ENCODE measurements around the gene FBXL22. TPM values are rescaled to one million over a fixed set of nuclear protein-coding genes. Genes with fewer than 3 reads are reported as not detected.
"Not testable (repeated sequence)": the region's sequence is repeated elsewhere in the genome, so short reads cannot be mapped to it uniquely, and the experiment has no call there.

FBXL22 gene
- polyA plus RNA-seq, 5 donors = 1.8 to 6.6 (median 2.4) TPM

DNA sequence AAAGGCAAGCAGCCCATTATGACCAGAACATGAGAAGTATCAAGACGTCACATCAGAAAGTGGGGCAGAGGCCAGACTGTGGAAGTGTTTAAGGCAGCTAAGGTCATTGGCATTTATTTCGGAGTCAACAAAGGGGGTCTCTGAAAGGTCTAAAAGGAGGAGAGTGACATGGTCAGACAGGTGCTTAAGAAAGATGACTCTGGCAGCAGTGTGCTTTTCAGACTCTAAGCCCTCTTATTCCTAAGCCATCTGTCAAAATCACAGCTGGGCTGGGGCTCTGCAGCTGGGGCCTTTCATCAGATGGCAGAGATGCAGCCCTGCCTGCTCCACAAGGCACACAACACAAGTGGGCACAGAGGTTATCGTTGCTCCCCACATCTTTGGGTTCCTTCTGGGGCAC is 14.0 kb downstream of the FBXL22 start:
- no peak for DNase-seq

DNA sequence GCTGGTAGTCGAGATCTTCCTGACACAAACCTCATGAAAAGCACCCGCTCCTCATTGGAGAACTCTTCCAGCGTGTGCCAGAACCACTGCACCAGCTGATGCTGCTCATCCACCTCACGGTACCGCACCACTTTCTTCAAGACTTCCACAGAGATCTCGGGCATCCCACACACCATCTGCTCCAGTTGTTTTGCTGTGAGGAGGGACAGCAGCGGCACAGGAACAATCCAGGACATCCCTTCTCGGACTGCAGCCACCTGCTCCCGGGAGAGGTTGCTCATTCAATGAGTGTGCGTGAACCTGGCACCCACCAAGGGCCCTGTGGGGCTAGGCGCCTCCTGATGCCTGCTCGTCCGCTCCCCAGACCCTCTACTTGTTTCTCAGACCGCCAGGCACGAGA is 15.1 kb downstream of the FBXL22 start:
- no peak for DNase-seq

DNA sequence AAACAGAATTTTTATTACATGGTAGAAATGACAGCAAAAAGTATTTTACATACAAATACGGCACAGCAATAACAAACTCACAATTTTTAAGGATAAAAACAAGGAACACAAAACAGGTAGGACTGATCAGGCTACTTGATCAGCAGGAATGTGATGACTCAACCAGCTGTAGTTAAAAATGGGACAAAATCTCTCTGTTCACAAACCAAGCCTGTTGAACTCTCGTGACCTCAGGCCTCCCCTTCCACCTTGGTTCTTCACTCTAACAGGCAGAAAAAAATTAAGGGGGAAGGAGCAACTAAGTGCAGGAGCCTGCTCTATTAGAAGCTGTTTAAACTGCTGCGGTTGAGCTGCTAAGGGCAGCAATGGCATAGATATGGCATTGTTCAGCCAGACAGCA is 18.7 kb downstream of the FBXL22 start:
- DNase-seq = no peak

DNA sequence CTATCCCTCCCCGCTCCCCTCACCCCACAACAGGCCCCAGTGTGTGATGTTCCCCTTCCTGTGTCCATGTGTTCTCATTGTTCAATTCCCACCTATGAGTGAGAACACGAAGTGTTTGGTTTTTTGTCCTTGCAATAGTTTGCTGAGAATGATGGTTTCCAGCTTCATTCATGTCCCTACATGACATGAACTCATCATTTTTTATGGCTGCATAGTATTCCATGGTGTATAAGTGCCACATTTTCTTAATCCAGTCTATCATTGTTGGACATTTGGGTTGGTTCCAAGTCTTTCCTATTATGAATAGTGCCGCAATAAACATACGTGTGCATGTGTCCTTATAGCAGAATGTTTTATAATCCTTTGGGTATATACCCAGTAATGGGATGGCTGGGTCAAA is 20.0 kb downstream of the FBXL22 start:
- not testable (repeated sequence) for DNase-seq

DNA sequence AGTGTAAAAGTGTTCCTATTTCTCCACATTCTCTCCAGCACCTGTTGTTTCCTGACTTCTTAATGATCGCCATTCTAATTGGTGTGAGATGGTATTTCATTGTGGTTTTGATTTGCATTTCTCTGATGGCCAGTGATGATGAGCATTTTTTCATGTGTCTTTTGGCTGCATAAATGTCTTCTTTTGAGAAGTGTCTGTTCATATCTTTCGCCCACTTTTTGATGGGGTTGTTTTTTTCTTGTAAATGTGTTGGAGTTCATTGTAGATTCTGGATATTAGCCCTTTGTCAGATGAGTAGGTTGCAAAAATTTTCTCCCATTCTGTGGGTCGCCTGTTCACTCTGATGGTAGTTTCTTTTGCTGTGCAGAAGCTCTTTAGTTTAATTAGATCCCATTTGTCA is 20.4 kb downstream of the FBXL22 start:
- DNase-seq = not testable (repeated sequence)

DNA sequence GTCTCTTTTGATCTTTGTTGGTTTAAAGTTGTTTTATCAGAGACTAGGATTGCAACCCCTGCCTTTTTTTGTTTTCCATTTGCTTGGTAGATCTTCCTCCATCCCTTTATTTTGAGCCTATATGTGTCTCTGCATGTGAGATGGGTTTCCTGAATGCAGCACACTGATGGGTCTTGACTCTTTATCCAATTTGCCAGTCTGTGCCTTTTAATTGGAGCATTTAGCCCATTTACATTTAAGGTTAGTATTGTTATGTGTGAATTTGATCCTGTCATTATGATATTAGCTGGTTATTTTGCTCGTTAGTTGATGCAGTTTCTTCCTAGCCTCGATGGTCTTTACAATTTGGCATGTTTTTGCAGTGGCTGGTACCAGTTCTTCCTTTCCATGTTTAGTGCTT is 23.6 kb downstream of the FBXL22 start:
- DNase-seq = not testable (repeated sequence)

DNA sequence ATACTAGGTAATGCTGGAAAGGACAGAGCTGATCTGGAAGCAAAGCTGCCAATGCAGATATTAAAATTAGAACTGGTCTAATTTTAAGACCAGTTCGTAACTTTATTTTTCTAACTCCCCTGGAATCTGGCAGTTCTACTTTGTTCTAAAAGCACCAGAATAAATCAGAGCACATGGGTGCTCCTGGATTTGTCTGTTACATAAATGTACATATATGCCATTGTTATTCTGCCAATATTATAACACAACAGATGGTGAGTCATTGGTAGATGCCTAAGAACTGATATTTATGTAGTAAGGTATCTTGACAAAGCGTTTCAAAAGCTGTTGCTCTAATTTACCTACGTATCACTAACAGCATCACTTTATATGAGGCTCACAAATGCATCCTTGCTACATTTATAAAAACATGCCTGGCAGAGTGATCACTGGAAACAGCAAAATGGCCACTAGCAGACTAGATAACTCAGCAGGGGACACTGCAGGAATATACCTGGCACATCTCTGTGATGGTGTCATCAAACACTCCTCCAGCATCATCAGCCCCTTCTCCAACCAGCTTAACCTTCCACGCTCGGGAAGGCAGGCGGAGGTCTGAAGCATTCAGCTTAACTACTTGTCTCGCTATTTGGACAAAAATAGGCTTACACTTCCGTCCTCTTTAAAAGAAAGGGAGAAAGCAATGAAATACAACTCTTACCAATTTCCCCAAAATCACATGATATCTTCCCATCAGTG is 26.2 kb downstream of the FBXL22 start:
- no peak for DNase-seq

DNA sequence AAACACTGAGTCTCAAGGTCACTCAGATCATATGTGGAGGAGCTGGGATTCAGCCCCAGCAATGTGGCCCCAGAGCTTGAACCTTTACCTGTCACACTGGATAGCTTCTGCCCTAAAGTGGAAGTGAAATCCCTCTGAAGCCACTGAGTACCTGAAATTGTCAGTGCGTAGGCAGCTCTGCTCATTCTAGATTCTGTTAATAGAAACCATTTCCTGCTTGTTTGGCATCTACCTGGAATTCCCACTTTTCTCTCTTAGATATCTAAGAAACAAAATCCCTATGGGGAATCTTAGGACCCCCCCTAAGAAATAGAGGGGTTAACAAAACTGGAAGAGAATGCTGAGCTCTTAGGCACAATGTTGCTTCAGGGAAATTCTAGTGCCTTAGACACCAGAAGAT is 29.8 kb downstream of the FBXL22 start:
- no peak for DNase-seq

DNA sequence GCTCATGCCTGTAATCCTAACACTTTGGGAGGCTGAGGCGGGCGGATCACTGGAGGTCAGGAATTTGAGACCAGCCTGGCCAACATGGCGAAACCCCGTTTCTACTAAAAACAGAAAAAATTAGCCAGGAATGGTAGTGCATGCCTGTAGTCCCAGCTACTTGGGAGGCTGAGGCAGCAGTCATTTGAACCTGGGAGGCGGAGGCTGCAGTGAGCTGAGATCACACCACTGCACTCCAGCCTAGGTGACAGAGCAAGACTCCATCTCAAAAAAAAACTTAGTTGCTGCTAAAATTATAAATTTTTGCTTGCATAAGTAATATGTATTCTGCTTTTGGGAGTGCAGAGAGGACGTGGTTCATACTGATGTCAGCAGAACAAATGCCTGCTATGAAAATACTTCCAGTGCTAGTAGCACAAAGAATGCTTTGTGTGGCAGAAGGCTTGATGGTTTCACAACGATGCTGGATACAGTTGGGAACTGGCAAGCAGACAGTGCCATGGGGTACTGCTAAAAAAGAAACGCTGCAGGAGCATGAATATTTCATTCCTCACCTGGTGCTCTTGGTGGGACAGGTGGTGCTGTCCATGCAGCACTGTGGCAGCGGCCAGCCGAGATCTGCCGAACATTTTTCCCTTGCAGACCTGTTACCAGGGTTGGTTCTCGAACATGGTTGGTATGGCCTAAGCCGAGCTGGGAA is 31.1 kb downstream of the FBXL22 start:
- no peak for DNase-seq

DNA sequence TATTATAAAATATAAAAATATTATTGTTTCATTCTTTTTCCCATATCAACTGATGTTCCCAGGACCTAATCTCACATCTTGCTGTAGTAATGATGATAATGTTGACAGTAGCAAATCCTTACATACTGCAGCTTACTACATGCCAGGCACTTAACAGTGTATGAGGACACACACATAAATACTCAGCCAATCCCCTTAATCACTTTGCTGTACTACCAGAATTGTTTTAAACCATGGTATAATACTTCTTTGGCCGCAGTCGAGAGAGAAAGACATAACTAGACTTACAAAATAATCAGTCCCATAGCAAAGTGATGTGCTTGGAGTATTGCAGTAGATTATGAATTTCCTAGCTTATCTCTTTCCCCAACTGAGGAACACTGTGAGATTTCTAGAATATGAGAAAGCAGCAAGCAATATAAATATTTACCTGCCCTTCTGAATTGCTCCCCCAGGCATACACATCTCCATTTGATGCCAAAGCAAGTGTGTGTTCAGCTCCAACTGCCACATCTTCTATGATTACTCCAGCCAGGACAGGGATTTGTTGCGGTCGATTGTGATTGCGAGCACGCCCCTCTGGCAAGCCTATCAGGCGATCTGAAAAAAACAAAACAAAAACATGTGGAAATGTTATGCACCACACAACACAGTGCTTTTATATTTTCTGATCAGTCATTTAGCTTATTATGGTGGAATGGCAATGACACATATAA is 33.0 kb downstream of the FBXL22 start:
- DNase-seq = no peak

DNA sequence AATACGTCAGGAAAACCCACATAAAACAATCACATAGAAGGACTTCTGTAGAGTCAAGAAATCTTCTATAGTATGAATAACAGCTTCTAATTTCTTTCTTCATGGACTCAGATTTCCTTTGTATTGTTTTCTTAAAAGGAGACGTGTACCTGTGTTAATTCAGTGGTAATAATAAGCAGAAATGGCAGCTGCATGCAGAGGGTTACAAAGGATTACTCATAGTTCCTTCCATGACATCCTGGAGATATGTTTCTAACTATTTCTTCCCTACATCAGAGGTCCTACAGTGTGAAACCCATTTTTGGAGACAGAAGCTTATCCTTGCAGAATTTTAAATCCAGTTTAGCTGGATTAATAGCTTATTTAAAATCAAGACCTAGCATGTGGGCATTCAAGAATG is 36.1 kb downstream of the FBXL22 start:
- no peak for DNase-seq

DNA sequence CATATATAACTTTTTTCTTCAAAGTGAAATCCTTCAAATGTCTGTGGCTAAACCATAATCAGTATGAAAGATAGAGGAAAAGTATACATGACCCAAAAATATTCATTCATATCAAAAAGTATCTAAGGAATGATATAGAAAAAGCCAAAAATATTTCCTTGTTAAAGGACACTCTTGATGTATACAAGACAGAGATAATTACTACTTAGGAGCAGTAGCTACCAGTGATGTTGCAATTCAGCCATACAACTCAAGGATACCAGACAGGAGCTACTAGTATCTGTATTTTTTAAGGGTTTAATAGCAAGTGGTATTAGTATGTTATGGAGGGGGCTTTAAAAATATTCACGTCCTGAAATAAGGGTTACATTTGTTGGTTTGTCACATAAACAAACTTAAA is 37.0 kb downstream of the FBXL22 start:
- DNase-seq = no peak

DNA sequence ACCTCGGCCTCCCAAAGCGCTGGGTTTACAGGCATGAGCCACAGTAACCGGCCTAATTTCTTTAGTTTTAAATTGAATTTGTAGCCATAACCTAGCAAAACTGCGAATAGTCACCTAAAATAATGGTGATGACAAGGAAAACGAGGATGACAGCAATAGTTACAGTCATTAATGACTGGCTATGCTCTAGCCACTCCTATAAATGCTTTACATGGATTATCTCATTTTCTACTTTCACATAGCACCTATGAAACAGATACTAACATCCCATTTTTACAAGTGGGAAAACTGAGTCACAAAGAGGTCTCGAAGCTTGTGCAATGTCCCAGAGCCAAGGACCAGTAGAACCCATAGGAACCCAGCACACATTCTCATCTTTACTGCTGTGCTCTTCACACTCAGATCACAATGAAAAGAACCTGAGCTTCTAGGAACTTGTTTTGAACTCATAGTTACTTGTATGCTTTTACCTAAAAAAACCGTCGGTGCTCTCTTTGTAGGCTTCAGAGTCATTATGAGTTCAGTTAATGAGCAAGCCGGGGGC is 39.4 kb downstream of the FBXL22 start:
- DNase-seq = no peak

DNA sequence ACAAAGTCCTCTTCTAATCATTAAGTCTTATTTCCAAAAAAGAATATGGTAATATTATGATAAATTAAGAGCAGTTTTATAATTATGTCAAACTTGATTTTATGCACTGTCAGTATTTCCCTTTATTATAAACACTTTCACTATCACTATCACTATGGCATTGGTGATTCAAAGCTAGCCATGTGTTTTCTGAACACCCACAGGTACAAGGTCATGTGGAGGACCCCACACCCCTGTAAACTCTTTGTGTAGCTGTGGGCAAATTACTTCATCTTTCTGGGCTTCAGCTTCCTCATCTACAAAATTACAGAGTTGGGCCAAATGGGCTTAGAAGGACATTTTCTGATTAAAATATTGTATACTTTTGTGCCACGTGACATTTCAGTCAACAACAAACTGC is 41.7 kb downstream of the FBXL22 start:
- DNase-seq = no peak

DNA sequence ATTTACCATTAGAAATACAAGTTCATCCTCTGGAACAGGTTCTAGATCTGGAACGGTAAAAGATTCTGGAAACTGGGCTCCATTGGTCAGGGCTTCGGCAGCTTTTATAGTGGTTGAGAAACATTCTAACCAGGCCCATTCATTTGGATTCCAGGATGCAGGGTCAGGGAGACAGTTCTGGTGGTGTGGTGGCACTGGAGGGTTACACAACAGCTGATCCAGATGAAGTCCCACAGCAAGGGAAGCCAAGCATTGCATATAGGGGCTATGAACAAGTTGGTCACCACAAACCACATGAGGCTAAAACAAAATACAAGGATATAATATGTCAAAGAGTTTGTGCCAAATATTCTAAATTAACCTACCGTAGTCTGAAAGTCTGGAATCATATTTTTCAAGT is 43.0 kb downstream of the FBXL22 start:
- no peak for DNase-seq

Other genes with a start within 250 kb of the FBXL22 start
- 1 to 10 TPM; 1.8 to 6.4 (median 2.1) TPM for gene CA12, start 215.5 kb upstream of the FBXL22 start, polyA plus RNA-seq (ENCODE audit: insufficient read depth in 1 of 5, insufficient read length in 5 of 5, low replicate concordance in 1 of 5)
- 10 to 100 TPM; 37.8 to 44.7 (median 42.4) TPM for gene USP3, start 92.8 kb upstream of the FBXL22 start, polyA plus RNA-seq (ENCODE audit: insufficient read depth in 1 of 5, insufficient read length in 5 of 5, low replicate concordance in 1 of 5)
- 10 to 100 TPM; 58.1 to 79.3 (median 67.8) TPM for gene HERC1, start 236.6 kb downstream of the FBXL22 start, polyA plus RNA-seq (ENCODE audit: insufficient read depth in 1 of 5, insufficient read length in 5 of 5, low replicate concordance in 1 of 5)